GM12878 (cell line): ENCODE results near the gene MEX3D. TPM values are rescaled to one million over a fixed set of nuclear protein-coding genes. Genes with fewer than 3 reads are reported as not detected.

ENCODE experiments used
- ATAC-seq: fragments of 200-7000 bp; cut with Tn5 transposase; 3 replicates; pipeline ENCODE4 v1.9.1; 2020; ENCODE audit warnings: mild to moderate bottlenecking, moderate library complexity
- BruUV-seq: library from RNA; stranded (reverse); fragments of 400-500 nt; replicated peaks from 2 replicates; lab custom pipeline; 2021; lab: Mats Ljungman, UMichigan
- CTCF ChIA-PET: fragments of 300-600 bp; sonication (Branson Sonifier 250); formaldehyde crosslinking; extraction: SDS; loops from one replicate; lab custom pipeline; 2021; ENCODE audit warnings: inconsistent platforms; lab: Yijun Ruan, JAX
- POLR2A ChIA-PET: fragments of 350-600 bp; formaldehyde crosslinking; extraction: SDS; loops from one replicate; lab custom pipeline; 2021; ENCODE audit warnings: inconsistent platforms; lab: Charles Lee
- RAD21 ChIA-PET: fragments of 300-600 bp; sonication (Branson Sonifier 250); formaldehyde crosslinking; loops from one replicate; lab custom pipeline; 2023; ENCODE audit warnings: antibody characterized with exemption; ENCODE audit not compliant: unreplicated experiment; lab: Charles Lee
- SMC1A ChIA-PET: fragments of 300-600 bp; sonication (Branson Sonifier 250); formaldehyde crosslinking; loops from one replicate; lab custom pipeline; 2023; ENCODE audit not compliant: unreplicated experiment, uncharacterized antibody; lab: Charles Lee
- DNase-seq: peaks from one replicate; pipeline ENCODE4 v3.0.0-alpha.2; 2011; ENCODE audit warnings: low read depth, low spot score
- FAIRE-seq: peaks from 3 replicates; lab custom pipeline; 2011; peaks lifted over from hg19 to GRCh38; lab: Jason Lieb, UNC
- H2AFZ ChIP-seq: 2 replicates; pipeline ENCODE4 v1.6.0; 2011; ENCODE audit warnings: low read depth, low read length, control low read depth; ENCODE audit not compliant: control insufficient read depth
- H3K27ac ChIP-seq: 2 replicates; pipeline ENCODE4 v1.5.1; 2011; ENCODE audit warnings: control low read depth; ENCODE audit not compliant: control insufficient read depth, insufficient read depth
- H3K27me3 ChIP-seq, 2 experiments: replicated peaks in 1 of 2; 2 replicates each; pipeline versions ENCODE4 v1.6.0 to v1.6.1; 2011; ENCODE audit warnings: low read length in 1 of 2; ENCODE audit not compliant: control insufficient read depth in 2 of 2, insufficient read depth in 2 of 2
- H3K36me3 ChIP-seq, 2 experiments: 2 replicates each; pipeline ENCODE4 v1.5.1; 2011; ENCODE audit warnings: low read length in 1 of 2; ENCODE audit not compliant: control insufficient read depth in 2 of 2, insufficient read depth in 2 of 2
- H3K4me1 ChIP-seq: 2 replicates; pipeline ENCODE4 v1.6.1; 2011; ENCODE audit warnings: mild to moderate bottlenecking, low read length, moderate library complexity, mixed read lengths; ENCODE audit not compliant: control insufficient read depth, insufficient read depth
- H3K4me2 ChIP-seq: 2 replicates; pipeline ENCODE4 v1.6.0; 2011; ENCODE audit warnings: control low read depth; ENCODE audit not compliant: control insufficient read depth, insufficient read depth
- H3K4me3 ChIP-seq: fragments of 200-600 bp; sonication (generic); 2 replicates; pipeline ENCODE4 v1.5.1; 2016
- H3K79me2 ChIP-seq: 2 replicates; pipeline ENCODE4 v1.6.0; 2011; ENCODE audit warnings: low read length; ENCODE audit not compliant: control insufficient read depth, insufficient read depth
- H3K9ac ChIP-seq: 2 replicates; pipeline ENCODE4 v1.8.0; 2011; ENCODE audit warnings: low read length, control low read depth, mixed read lengths; ENCODE audit not compliant: control insufficient read depth, insufficient read depth
- H3K9me3 ChIP-seq: replicated peaks from 3 replicates; pipeline ENCODE4 v1.5.1; 2011; ENCODE audit warnings: mild to moderate bottlenecking, low read length; ENCODE audit not compliant: control insufficient read depth, insufficient read depth
- H4K20me1 ChIP-seq: 2 replicates; pipeline ENCODE4 v1.6.0; 2011; ENCODE audit not compliant: control insufficient read depth, insufficient read depth
- ATF2 ChIP-seq: IDR thresholded peaks from 2 replicates; pipeline ENCODE4 v1.6.1; 2012; ENCODE audit warnings: low read length, inconsistent platforms
- CBX3 ChIP-seq: fragments of 200-600 bp; sonication (generic); IDR thresholded peaks from 2 replicates; pipeline ENCODE4 v1.6.1; 2016; ENCODE audit warnings: low read depth, borderline replicate concordance
- CHD2 ChIP-seq: IDR thresholded peaks from 2 replicates; pipeline ENCODE4 v1.6.1; 2011; ENCODE audit warnings: low read depth, low read length, improper control_type of control experiment, borderline replicate concordance
- EGR1 ChIP-seq, 2 experiments: IDR thresholded peaks; 1 replicate in 1 of 2; 2 replicates in 1 of 2; pipeline ENCODE4 v1.6.1; 2011 to 2012; ENCODE audit warnings: low read depth in 2 of 2, low read length in 2 of 2, borderline replicate concordance in 1 of 2, mild to moderate bottlenecking in 1 of 2, moderate library complexity in 1 of 2
- FOS ChIP-seq: IDR thresholded peaks from 3 replicates; pipeline ENCODE4 v1.6.1; 2011; ENCODE audit warnings: borderline replicate concordance; ENCODE audit not compliant: insufficient read length; ENCODE audit errors: extremely low read depth
- GATAD2B ChIP-seq: fragments of 450-650 bp; conservative IDR thresholded peaks from 2 replicates; pipeline ENCODE4 v1.6.1; 2017; ENCODE audit warnings: low read depth, mild to moderate bottlenecking, moderate library complexity
- HDGF ChIP-seq: fragments of 450-650 bp; IDR thresholded peaks from 2 replicates; pipeline ENCODE4 v1.6.1; 2016; ENCODE audit warnings: antibody characterized with exemption
- KDM1A ChIP-seq: fragments of 200-600 bp; sonication (generic); IDR thresholded peaks from 2 replicates; pipeline ENCODE4 v1.6.1; 2016; ENCODE audit warnings: borderline replicate concordance
- NBN ChIP-seq: fragments of 450-650 bp; IDR thresholded peaks from 2 replicates; pipeline ENCODE4 v1.6.1; 2016
- SIX5 ChIP-seq: IDR thresholded peaks from 2 replicates; pipeline ENCODE4 v1.6.1; 2011; ENCODE audit warnings: mild to moderate bottlenecking, low read depth, low read length, moderate library complexity; ENCODE audit not compliant: severe bottlenecking
- SMAD1 ChIP-seq: fragments of 450-650 bp; IDR thresholded peaks from 2 replicates; pipeline ENCODE4 v1.6.1; 2018; ENCODE audit warnings: mild to moderate bottlenecking, low read depth; ENCODE audit not compliant: partially characterized antibody
- TBL1XR1 ChIP-seq: IDR thresholded peaks from 2 replicates; pipeline ENCODE4 v1.6.1; 2012; ENCODE audit warnings: low read depth, low read length, improper control_type of control experiment
- WGBS: methylation state at CpG from one replicate; pipeline ENCODE4 v1.1.6; 2016; ENCODE audit warnings: low lambda C conversion rate; ENCODE audit not compliant: insufficient replicate concordance, insufficient coverage; ENCODE audit errors: missing lambda C conversion rate; 5-methylcytosine and 5-hydroxymethylcytosine counted together
- in situ Hi-C: fragments of 300-500 bp; cut with MboI; formaldehyde crosslinking; loops from 9 replicates; pipeline ENCODE4 v1.14.3; 2018; ENCODE audit warnings: mixed read lengths
- intact Hi-C: fragments of 100-400 bp; cut with micrococcal nuclease; formaldehyde crosslinking; loops from one replicate; pipeline ENCODE4 v1.14.2; 2022; ENCODE audit not compliant: unreplicated experiment
- polyA plus RNA-seq, 11 experiments: library from polyadenylated mRNA; depleted of rRNA in 4 of 11; unstranded in 6 of 11; stranded (reverse) in 5 of 11; fragments of >200 nt; fragmentation: Nextera tagmentation in 4 of 11; fragmentation: Illumina TruSeq in 1 of 11; extraction: Ambion mirVana in 4 of 11; extraction: Trizol in 1 of 11; gene quantifications; 1 replicate in 1 of 11; 2 replicates in 10 of 11; pipeline versions ENCODE4 v1.2.1 to v1.2.3, GENCODE V29; 2011 to 2016; ENCODE audit warnings: inconsistent platforms in 2 of 11, missing spikeins in 2 of 11, low read depth in 1 of 11
- total RNA-seq, 4 experiments: library from RNA; depleted of rRNA in 3 of 4; stranded (reverse); fragments of >200 nt in 3 of 4; fragmentation: Illumina TruSeq in 1 of 4; extraction: Trizol in 1 of 4; gene quantifications; 2 replicates each; pipeline versions ENCODE4 v1.2.1 to v1.2.3, GENCODE V29; 2013 to 2021
- TF ChIP-seq, protein P1 (sequence below): IDR thresholded peaks from 2 replicates; pipeline ENCODE4 v1.6.1; 2012; ENCODE audit warnings: mild to moderate bottlenecking, low read depth, low read length
- TF ChIP-seq, protein P2 (sequence below): fragments of 450-650 bp; formaldehyde crosslinking; IDR thresholded peaks from 2 replicates; pipeline ENCODE4 v1.4.0; 2020; ENCODE audit warnings: mild to moderate bottlenecking, moderate library complexity
- TF ChIP-seq, protein P3 (sequence below): fragments of 450-650 bp; IDR thresholded peaks from 2 replicates; pipeline ENCODE4 v1.6.1; 2014; ENCODE audit warnings: mild to moderate bottlenecking

Gene MEX3D
- total and polyA plus RNA-seq, 10 of the 15 experiments (the other 5 are each of a cell fraction or from before 2014, with no cell fraction given): 0.18 to 6.8 (median 0.81) TPM

DNA sequence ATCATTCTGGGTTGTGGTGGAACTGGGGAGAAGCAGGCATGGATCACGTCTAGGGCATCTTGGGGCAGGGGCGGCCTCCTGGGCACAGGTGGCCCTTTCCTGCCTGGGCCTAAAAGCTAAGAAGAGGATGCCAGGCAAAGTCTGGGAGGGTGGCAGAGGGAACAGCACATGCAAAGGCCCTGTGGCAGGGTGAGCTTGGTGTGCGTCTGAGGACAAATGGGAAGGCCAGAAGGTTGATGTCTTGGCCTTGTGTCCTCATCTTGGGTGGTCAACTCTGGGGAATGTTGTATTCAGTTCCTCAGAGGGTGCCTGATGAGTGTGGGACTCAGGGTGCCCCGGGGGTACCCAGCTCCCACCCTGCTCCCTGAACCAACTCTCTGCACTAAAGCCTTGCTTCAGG, 49.7 kb downstream of the MEX3D start:
- CTCF ChIA-PET: interaction anchor here (0.6 kb wide), 1 partner anchor 14 kb away, joined by 3 read pairs; no protein-coding TSS in a partner anchor
- TF ChIP-seq ATF2: no peak
- TF ChIP-seq KDM1A: no peak
- TF ChIP-seq SIX5: no peak
- TF ChIP-seq, protein P1, sequence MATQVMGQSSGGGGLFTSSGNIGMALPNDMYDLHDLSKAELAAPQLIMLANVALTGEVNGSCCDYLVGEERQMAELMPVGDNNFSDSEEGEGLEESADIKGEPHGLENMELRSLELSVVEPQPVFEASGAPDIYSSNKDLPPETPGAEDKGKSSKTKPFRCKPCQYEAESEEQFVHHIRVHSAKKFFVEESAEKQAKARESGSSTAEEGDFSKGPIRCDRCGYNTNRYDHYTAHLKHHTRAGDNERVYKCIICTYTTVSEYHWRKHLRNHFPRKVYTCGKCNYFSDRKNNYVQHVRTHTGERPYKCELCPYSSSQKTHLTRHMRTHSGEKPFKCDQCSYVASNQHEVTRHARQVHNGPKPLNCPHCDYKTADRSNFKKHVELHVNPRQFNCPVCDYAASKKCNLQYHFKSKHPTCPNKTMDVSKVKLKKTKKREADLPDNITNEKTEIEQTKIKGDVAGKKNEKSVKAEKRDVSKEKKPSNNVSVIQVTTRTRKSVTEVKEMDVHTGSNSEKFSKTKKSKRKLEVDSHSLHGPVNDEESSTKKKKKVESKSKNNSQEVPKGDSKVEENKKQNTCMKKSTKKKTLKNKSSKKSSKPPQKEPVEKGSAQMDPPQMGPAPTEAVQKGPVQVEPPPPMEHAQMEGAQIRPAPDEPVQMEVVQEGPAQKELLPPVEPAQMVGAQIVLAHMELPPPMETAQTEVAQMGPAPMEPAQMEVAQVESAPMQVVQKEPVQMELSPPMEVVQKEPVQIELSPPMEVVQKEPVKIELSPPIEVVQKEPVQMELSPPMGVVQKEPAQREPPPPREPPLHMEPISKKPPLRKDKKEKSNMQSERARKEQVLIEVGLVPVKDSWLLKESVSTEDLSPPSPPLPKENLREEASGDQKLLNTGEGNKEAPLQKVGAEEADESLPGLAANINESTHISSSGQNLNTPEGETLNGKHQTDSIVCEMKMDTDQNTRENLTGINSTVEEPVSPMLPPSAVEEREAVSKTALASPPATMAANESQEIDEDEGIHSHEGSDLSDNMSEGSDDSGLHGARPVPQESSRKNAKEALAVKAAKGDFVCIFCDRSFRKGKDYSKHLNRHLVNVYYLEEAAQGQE: no peak
- no peak for TF ChIP-seq SMAD1
- no peak for TF ChIP-seq GATAD2B
- TF ChIP-seq, protein P2, sequence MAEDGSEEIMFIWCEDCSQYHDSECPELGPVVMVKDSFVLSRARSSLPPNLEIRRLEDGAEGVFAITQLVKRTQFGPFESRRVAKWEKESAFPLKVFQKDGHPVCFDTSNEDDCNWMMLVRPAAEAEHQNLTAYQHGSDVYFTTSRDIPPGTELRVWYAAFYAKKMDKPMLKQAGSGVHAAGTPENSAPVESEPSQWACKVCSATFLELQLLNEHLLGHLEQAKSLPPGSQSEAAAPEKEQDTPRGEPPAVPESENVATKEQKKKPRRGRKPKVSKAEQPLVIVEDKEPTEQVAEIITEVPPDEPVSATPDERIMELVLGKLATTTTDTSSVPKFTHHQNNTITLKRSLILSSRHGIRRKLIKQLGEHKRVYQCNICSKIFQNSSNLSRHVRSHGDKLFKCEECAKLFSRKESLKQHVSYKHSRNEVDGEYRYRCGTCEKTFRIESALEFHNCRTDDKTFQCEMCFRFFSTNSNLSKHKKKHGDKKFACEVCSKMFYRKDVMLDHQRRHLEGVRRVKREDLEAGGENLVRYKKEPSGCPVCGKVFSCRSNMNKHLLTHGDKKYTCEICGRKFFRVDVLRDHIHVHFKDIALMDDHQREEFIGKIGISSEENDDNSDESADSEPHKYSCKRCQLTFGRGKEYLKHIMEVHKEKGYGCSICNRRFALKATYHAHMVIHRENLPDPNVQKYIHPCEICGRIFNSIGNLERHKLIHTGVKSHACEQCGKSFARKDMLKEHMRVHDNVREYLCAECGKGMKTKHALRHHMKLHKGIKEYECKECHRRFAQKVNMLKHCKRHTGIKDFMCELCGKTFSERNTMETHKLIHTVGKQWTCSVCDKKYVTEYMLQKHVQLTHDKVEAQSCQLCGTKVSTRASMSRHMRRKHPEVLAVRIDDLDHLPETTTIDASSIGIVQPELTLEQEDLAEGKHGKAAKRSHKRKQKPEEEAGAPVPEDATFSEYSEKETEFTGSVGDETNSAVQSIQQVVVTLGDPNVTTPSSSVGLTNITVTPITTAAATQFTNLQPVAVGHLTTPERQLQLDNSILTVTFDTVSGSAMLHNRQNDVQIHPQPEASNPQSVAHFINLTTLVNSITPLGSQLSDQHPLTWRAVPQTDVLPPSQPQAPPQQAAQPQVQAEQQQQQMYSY (CRISPR knock-in tag): no peak
- no peak for TF ChIP-seq HDGF
- no peak for TF ChIP-seq FOS
- no peak for TF ChIP-seq CHD2
- no peak for TF ChIP-seq TBL1XR1
- no peak for TF ChIP-seq CBX3
- no peak for TF ChIP-seq NBN
- TF ChIP-seq, protein P3, sequence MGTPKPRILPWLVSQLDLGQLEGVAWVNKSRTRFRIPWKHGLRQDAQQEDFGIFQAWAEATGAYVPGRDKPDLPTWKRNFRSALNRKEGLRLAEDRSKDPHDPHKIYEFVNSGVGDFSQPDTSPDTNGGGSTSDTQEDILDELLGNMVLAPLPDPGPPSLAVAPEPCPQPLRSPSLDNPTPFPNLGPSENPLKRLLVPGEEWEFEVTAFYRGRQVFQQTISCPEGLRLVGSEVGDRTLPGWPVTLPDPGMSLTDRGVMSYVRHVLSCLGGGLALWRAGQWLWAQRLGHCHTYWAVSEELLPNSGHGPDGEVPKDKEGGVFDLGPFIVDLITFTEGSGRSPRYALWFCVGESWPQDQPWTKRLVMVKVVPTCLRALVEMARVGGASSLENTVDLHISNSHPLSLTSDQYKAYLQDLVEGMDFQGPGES: no peak
- no peak for TF ChIP-seq EGR1 (IDR thresholded peaks at IDR 0.05; ENCODE audit: borderline replicate concordance in 1 of 2, low read depth in 2 of 2, low read length in 2 of 2)

More for the DNA sequence above, 49.7 kb downstream of the MEX3D start:
- Histone ChIP-seq H3K27me3 (no peaks in the 10 kb centered on the region), H4K20me1 (no peaks in the 10 kb centered on the region), H3K4me1 (no peaks in the 10 kb centered on the region), H3K9me3 (no peaks in the 10 kb centered on the region), H3K4me3 (no peak overlapping the region), H3K4me2 (no peak overlapping the region), H2AFZ (no peak overlapping the region), H3K9ac (no peak overlapping the region), H3K36me3 (no peaks in the 10 kb centered on the region), H3K79me2 (no peaks in the 10 kb centered on the region), H3K27ac (no peak overlapping the region)
- in situ Hi-C loops: no loop called here
- ChIA-PET RAD21 (no interaction called here), POLR2A (no interaction called here), SMC1A (no interaction called here)
- WGBS: 47% methylated on average over 4 of the region's 4 CpGs
- FAIRE-seq (no peak), ATAC-seq (no peak), DNase-seq (no peak)
- intact Hi-C loops: no loop called here
- BruUV-seq: no TSS peak
